BLaER1 treated with 17β-estradiol and CSF1 and Interleukin-3, amounts not matched to agents 10 nM and 100 nM (cell line): Measurements from ENCODE around the gene PRKAR2B.
A peak's percentile ranks its signal among the peaks of the same experiment; 100 is the strongest.

Source experiments
- H3K27ac ChIP-seq, 11 experiments: shearing (Covaris generic); formaldehyde crosslinking; 2 replicates each; pipeline ENCODE4 v1.8.1; 2022
- H3K27me3 ChIP-seq, 11 experiments: shearing (Covaris generic); formaldehyde crosslinking; 2 replicates each; pipeline ENCODE4 v1.8.1; 2022
- H3K36me3 ChIP-seq, 11 experiments: shearing (Covaris generic); formaldehyde crosslinking; 2 replicates each; pipeline ENCODE4 v1.8.1; 2022
- H3K4me1 ChIP-seq, 10 experiments: shearing (Covaris generic); formaldehyde crosslinking; 2 replicates each; pipeline ENCODE4 v1.8.1; 2022
- H3K4me2 ChIP-seq, 11 experiments: shearing (Covaris generic); formaldehyde crosslinking; 2 replicates each; pipeline ENCODE4 v1.8.1; 2022
- H3K4me3 ChIP-seq, 10 experiments: shearing (Covaris generic); formaldehyde crosslinking; 2 replicates each; pipeline ENCODE4 v1.8.1; 2022
- H3K9ac ChIP-seq, 11 experiments: shearing (Covaris generic); formaldehyde crosslinking; 2 replicates each; pipeline ENCODE4 v1.8.1; 2022
- H3K9me3 ChIP-seq, 11 experiments: shearing (Covaris generic); formaldehyde crosslinking; replicated peaks in 1 of 11; 2 replicates each; pipeline ENCODE4 v1.8.1; 2022
- H4K20me1 ChIP-seq, 11 experiments: shearing (Covaris generic); formaldehyde crosslinking; 2 replicates each; pipeline ENCODE4 v1.8.1; 2022
- Cebpa-rat ChIP-seq, 11 experiments: shearing (Covaris generic); IDR thresholded peaks; 2 replicates each; pipeline ENCODE4 v1.8.1; 2022

The PRKAR2B gene

GRCh38 chr7:107171496-107171895, 127.0 kb downstream of the PRKAR2B start:
- H3K36me3 ChIP-seq, result peaks cover 0 to 39% (median 7%) of the 10 kb centered on the region in 11 experiments; a peak in 6 of 22 replicates
- H3K9ac ChIP-seq, result peak overlapping the region in 1 of 11 experiments; percentile 44; a peak in 1 of 22 replicates
- 0 out of 20 replicates have a peak overlapping the region, but pooled peaks of 1 of the 10 experiments have one; percentile 17 for H3K4me3 ChIP-seq
- no peaks in the 10 kb centered on the region for H3K27me3 ChIP-seq
- no peaks in the 10 kb centered on the region for H3K9me3 ChIP-seq
- no peak for TF ChIP-seq Cebpa-rat (IDR thresholded peaks at IDR 0.05)
- peaks cover 8 to 58% (median 26%) of the 10 kb centered on the region in 10 experiments for H3K4me1 ChIP-seq
- peaks cover 33 to 68% (median 53%) of the 10 kb centered on the region in 11 experiments; a peak in 21 of 22 replicates for H4K20me1 ChIP-seq
- peak overlapping the region in 9 of 11 experiments; percentile 2 to 94 (median 77); a peak in 13 of 22 replicates for H3K4me2 ChIP-seq
- H3K27ac ChIP-seq, result 0 out of 22 replicates have a peak overlapping the region, but pooled peaks of 1 of the 11 experiments have one; percentile 18

DNA sequence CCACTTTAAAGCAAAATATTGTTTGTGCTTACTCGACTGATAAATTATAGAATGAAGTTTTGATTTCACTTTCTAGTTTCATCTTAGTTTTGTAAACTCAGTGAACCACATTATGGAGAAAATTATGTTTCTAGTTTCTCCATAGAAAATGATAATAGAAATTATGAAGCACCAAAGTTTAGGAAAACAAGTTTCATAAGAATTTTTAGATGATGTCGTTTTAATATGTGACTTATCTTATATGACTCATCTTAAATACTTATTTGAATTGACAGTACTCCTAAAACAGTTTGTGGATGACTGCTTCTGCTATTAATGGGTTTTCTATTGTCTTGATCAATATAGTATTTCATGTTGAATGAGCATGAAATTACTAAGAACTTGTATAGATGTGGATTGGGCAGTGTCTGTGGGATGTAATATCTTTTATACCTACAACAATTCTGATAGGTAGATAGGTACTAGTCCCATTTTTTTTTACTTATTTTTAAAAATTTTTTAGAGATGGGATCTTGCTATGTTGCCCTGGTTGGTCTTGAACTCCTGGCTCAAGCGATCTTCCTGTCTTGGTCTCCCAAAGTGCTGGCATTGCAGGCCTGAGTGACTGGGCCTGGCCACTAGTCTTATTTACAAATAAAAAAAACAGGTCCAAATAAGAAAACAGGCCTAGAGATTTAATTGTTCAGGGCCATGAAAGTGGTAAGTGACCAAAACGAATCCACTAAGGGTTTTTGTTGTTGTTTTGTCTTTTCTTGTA, 127.9 kb downstream of the PRKAR2B start:
- Histone ChIP-seq H3K36me3 (peaks cover 0 to 48% (median 7%) of the 10 kb centered on the region in 11 experiments; a peak in 6 of 22 replicates), H3K27ac (no peak overlapping the region), H3K27me3 (no peaks in the 10 kb centered on the region), H3K4me3 (no peak overlapping the region), H3K9ac (no peak overlapping the region), H4K20me1 (peaks cover 42 to 78% (median 58%) of the 10 kb centered on the region in 11 experiments; a peak in 21 of 22 replicates), H3K4me1 (peaks cover 8 to 51% (median 20%) of the 10 kb centered on the region in 10 experiments; a peak in 18 of 20 replicates), H3K9me3 (no peaks in the 10 kb centered on the region), H3K4me2 (peak overlapping the region in 2 of 11 experiments; percentile 46 to 79; a peak in 1 of 22 replicates)
- no peak for TF ChIP-seq Cebpa-rat (IDR thresholded peaks at IDR 0.05)

- no peak overlapping the region for H3K27ac ChIP-seq
- H3K4me1 ChIP-seq, result peaks cover 8 to 51% (median 20%) of the 10 kb centered on the region in 10 experiments; a peak in 18 of 20 replicates
- H3K9ac ChIP-seq, result peak overlapping the region in 1 of 11 experiments; percentile 6; a peak in 1 of 22 replicates
- no peak overlapping the region for H3K4me3 ChIP-seq
- H3K9me3 ChIP-seq, result no peaks in the 10 kb centered on the region
- peaks cover 0 to 55% (median 7%) of the 10 kb centered on the region in 11 experiments; a peak in 7 of 22 replicates for H3K36me3 ChIP-seq
- no peaks in the 10 kb centered on the region for H3K27me3 ChIP-seq
- peaks cover 43 to 85% (median 58%) of the 10 kb centered on the region in 11 experiments; a peak in 21 of 22 replicates for H4K20me1 ChIP-seq
- H3K4me2 ChIP-seq, result peak overlapping the region in 2 of 11 experiments; percentile 46 to 66; a peak in 3 of 22 replicates
- TF ChIP-seq Cebpa-rat (IDR thresholded peaks at IDR 0.05), result no peak
Measured at GRCh38 chr7:107173191-107173590, 128.7 kb downstream of the PRKAR2B start.

- TF ChIP-seq Cebpa-rat (IDR thresholded peaks at IDR 0.05), result no peak
- no peak overlapping the region for H3K4me3 ChIP-seq
Measured at GRCh38 chr7:107173691-107174406, 129.3 kb downstream of the PRKAR2B start.

GRCh38 chr7:107179326-107180164, 135.0 kb downstream of the PRKAR2B start:
- peaks cover 41 to 91% (median 51%) of the 10 kb centered on the region in 11 experiments for H3K36me3 ChIP-seq
- TF ChIP-seq Cebpa-rat (IDR thresholded peaks at IDR 0.05), result no peak
- H3K9me3 ChIP-seq, result no peaks in the 10 kb centered on the region
- H3K4me1 ChIP-seq, result peaks cover 0 to 24% (median 10%) of the 10 kb centered on the region in 10 experiments; a peak in 13 of 20 replicates
- H3K27ac ChIP-seq, result peak overlapping the region in 4 of 11 experiments; percentile 13 to 37 (median 28); a peak in 4 of 22 replicates
- no peaks in the 10 kb centered on the region for H3K27me3 ChIP-seq
- H3K4me2 ChIP-seq, result peak overlapping the region in 3 of 11 experiments; percentile 6 to 28 (median 10); a peak in 1 of 22 replicates
- H3K9ac ChIP-seq, result no peak overlapping the region
- peaks cover 19 to 99% (median 35%) of the 10 kb centered on the region in 11 experiments; a peak in 19 of 22 replicates for H4K20me1 ChIP-seq
- H3K4me3 ChIP-seq, result no peak overlapping the region

More at GRCh38 chr7:107173691-107174406, 129.3 kb downstream of the PRKAR2B start:
- no peaks in the 10 kb centered on the region for H3K27me3 ChIP-seq
- H3K9ac ChIP-seq, result peak overlapping the region in 1 of 11 experiments; percentile 21; a peak in 1 of 22 replicates
- H3K4me1 ChIP-seq, result peaks cover 8 to 51% (median 20%) of the 10 kb centered on the region in 10 experiments; a peak in 18 of 20 replicates
- no peak overlapping the region for H3K27ac ChIP-seq
- H3K4me2 ChIP-seq, result peak overlapping the region in 2 of 11 experiments; percentile 46 to 66; a peak in 4 of 22 replicates
- H3K9me3 ChIP-seq, result no peaks in the 10 kb centered on the region
- peaks cover 0 to 59% (median 7%) of the 10 kb centered on the region in 11 experiments; a peak in 7 of 22 replicates for H3K36me3 ChIP-seq
- H4K20me1 ChIP-seq, result peaks cover 43 to 91% (median 58%) of the 10 kb centered on the region in 11 experiments; a peak in 21 of 22 replicates

- Histone ChIP-seq H3K4me1 (peaks cover 0 to 23% (median 7%) of the 10 kb centered on the region in 10 experiments; a peak in 11 of 20 replicates), H3K27ac (peak overlapping the region in 3 of 11 experiments; percentile 13 to 45 (median 30); a peak in 4 of 22 replicates), H4K20me1 (peaks cover 13 to 99% (median 27%) of the 10 kb centered on the region in 11 experiments; a peak in 19 of 22 replicates), H3K9me3 (no peaks in the 10 kb centered on the region), H3K9ac (no peak overlapping the region), H3K4me2 (no peak overlapping the region; a peak in 1 of 22 replicates), H3K27me3 (no peaks in the 10 kb centered on the region), H3K4me3 (no peak overlapping the region), H3K36me3 (peaks cover 49 to 93% (median 60%) of the 10 kb centered on the region in 11 experiments)
- TF ChIP-seq Cebpa-rat (IDR thresholded peaks at IDR 0.05), result no peak
Measured at GRCh38 chr7:107180378-107180777, 135.9 kb downstream of the PRKAR2B start.

GRCh38 chr7:107181172-107181571, 136.7 kb downstream of the PRKAR2B start:
- no peak overlapping the region for H3K4me2 ChIP-seq

More at GRCh38 chr7:107181172-107181571, 136.7 kb downstream of the PRKAR2B start:
- Histone ChIP-seq H3K27me3 (no peaks in the 10 kb centered on the region), H3K9me3 (no peaks in the 10 kb centered on the region), H3K4me1 (peaks cover 0 to 23% (median 7%) of the 10 kb centered on the region in 10 experiments; a peak in 8 of 20 replicates), H3K4me3 (no peak overlapping the region), H3K27ac (peak overlapping the region in 3 of 11 experiments; percentile 8 to 45 (median 15); a peak in 5 of 22 replicates), H3K9ac (no peak overlapping the region), H3K36me3 (peaks cover 56 to 93% (median 68%) of the 10 kb centered on the region in 11 experiments), H4K20me1 (peaks cover 9 to 99% (median 19%) of the 10 kb centered on the region in 11 experiments; a peak in 17 of 22 replicates)
- no peak for TF ChIP-seq Cebpa-rat (IDR thresholded peaks at IDR 0.05)
